ENCODE results near the gene KCNT2. TPM values are rescaled to one million over a fixed set of nuclear protein-coding genes. Genes with fewer than 3 reads are reported as not detected.

KCNT2 gene
- total and polyA plus RNA-seq, 7 donors = 0.64 to 3.1 (median 1.8) TPM

DNA sequence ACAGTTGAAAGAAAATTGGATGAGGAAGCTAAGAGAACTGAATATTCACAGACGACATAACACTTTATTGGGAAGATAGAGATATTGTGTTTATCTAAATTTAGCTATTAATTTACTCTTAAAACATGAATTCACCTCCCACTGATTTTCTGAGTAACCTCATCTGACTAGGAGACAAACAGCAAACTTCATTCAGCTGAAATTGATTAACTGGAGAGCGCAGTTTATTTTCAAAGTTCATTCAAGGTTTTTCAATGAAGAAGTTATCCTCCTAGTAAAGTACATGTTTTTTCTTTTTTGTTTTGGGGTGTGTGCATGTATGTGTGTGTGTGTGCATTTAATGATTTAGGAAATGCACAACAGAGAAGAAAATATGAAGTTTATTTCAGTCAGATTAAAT is 215.0 kb downstream of the KCNT2 start:
- Histone ChIP-seq H3K4me3 (no peak overlapping the region), H3K27me3 (no peaks in the 10 kb centered on the region), H3K4me1 (no peaks in the 10 kb centered on the region), H3K9me3 (no peaks in the 10 kb centered on the region), H3K27ac (no peak overlapping the region), H3K36me3 (no peaks in the 10 kb centered on the region)
- intact Hi-C loops (cut with DNase I) = no loop called here
- DNase-seq = no peak
- 70 to 83% methylated on average over 2 of the region's 2 CpGs for WGBS, 2 donors
- TF ChIP-seq POLR2A (IDR thresholded peaks at IDR 0.05) = no peak
- TF ChIP-seq EP300 (IDR thresholded peaks at IDR 0.05) = no peak
- TF ChIP-seq POLR2AphosphoS5 (IDR thresholded peaks at IDR 0.05) = no peak
- TF ChIP-seq, protein P1, sequence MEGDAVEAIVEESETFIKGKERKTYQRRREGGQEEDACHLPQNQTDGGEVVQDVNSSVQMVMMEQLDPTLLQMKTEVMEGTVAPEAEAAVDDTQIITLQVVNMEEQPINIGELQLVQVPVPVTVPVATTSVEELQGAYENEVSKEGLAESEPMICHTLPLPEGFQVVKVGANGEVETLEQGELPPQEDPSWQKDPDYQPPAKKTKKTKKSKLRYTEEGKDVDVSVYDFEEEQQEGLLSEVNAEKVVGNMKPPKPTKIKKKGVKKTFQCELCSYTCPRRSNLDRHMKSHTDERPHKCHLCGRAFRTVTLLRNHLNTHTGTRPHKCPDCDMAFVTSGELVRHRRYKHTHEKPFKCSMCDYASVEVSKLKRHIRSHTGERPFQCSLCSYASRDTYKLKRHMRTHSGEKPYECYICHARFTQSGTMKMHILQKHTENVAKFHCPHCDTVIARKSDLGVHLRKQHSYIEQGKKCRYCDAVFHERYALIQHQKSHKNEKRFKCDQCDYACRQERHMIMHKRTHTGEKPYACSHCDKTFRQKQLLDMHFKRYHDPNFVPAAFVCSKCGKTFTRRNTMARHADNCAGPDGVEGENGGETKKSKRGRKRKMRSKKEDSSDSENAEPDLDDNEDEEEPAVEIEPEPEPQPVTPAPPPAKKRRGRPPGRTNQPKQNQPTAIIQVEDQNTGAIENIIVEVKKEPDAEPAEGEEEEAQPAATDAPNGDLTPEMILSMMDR (IDR thresholded peaks at IDR 0.05) = no peak

DNA sequence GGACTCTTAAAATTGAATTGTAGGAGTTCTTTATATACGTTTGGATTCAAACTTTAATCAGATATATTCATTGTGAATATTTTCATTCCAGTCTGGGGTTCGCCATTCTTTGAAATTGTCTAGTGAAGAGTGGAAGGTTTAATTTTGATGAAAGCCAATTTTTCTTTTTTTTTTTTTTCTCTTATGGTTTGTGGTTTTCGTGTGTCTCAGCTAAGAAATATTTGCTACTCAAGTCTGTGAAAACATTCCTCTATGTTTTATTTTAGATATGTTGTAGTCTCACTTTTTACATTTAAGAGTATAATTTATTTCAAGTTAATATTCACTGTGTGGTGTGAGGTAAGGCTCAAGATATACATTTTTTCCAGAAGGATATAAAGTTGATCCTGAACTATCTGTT is 220.5 kb downstream of the KCNT2 start:
- Histone ChIP-seq H3K9me3 (no peaks in the 10 kb centered on the region), H3K36me3 (no peaks in the 10 kb centered on the region), H3K27me3 (no peaks in the 10 kb centered on the region), H3K27ac (no peak overlapping the region), H3K4me3 (no peak overlapping the region), H3K4me1 (no peaks in the 10 kb centered on the region)
- TF ChIP-seq POLR2A (IDR thresholded peaks at IDR 0.05) (no peak), EP300 (IDR thresholded peaks at IDR 0.05) (no peak)
- intact Hi-C loops (cut with DNase I) = no loop called here
- DNase-seq = no peak
- 81 to 82% methylated on average over 3 of the region's 3 CpGs for WGBS, 2 donors

DNA sequence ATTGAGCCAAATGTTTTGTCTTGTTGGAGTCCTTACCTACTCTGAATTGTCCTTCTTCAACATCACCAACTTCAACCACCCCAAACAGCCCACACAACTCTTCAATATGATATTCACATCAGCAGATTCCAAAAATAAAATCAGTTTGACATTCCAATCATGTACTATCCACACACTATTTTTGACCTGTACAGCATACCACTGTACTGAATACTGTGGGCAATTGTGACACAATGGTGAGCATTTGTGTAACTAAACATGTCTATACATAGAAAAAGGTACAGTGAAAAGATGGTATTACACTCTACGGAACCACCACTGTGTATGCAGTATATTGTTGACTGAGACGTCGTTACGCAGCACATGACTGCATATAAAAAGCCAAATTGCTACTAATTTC is 223.1 kb downstream of the KCNT2 start:
- no peak for DNase-seq
- no peaks in the 10 kb centered on the region for H3K27me3 ChIP-seq
- no peaks in the 10 kb centered on the region for H3K9me3 ChIP-seq
- no peak overlapping the region for H3K4me3 ChIP-seq
- H3K27ac ChIP-seq = no peak overlapping the region
- no peaks in the 10 kb centered on the region for H3K36me3 ChIP-seq
- TF ChIP-seq POLR2A (IDR thresholded peaks at IDR 0.05) (no peak), POLR2AphosphoS5 (IDR thresholded peaks at IDR 0.05) (no peak), EP300 (IDR thresholded peaks at IDR 0.05) (no peak)
- TF ChIP-seq, protein P1 (IDR thresholded peaks at IDR 0.05) = no peak
- WGBS, 2 donors = 86 to 95% methylated on average over 4 of the region's 4 CpGs
- H3K4me1 ChIP-seq = peaks cover 0 to 8% (median 4%) of the 10 kb centered on the region in 4 donors
- intact Hi-C loops (cut with DNase I) = no loop called here

DNA sequence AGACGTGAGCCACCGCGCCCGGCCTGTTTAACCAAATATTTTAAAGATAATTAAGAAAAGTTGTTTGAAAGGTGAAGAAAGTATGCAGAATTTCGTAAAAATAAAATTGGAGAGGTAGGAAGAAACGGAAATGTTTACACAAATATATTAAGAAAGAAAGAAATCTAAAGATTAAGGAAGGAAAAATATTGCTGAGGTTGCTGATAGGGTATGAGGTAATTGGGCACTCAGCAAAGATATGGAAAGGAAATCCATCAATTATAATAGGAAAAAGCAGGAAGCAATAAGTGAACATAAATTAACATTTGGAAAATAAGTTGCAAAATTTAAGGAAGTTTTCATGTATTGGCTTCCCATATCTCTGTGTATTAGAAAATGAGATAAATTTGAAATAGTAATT is 225.9 kb downstream of the KCNT2 start:
- no peaks in the 10 kb centered on the region for H3K27me3 ChIP-seq
- H3K36me3 ChIP-seq = no peaks in the 10 kb centered on the region
- WGBS, 2 donors = 77 to 87% methylated on average over 6 of the region's 6 CpGs
- DNase-seq = no peak
- TF ChIP-seq POLR2AphosphoS5 (IDR thresholded peaks at IDR 0.05) (no peak), POLR2A (IDR thresholded peaks at IDR 0.05) (no peak), EP300 (IDR thresholded peaks at IDR 0.05) (no peak)
- TF ChIP-seq, protein P1 (IDR thresholded peaks at IDR 0.05) = no peak
- no peak overlapping the region for H3K27ac ChIP-seq
- intact Hi-C loops (cut with DNase I) = no loop called here
- no peaks in the 10 kb centered on the region for H3K9me3 ChIP-seq
- no peak overlapping the region for H3K4me3 ChIP-seq
- H3K4me1 ChIP-seq = peaks cover 0 to 11% (median 5%) of the 10 kb centered on the region in 4 donors

DNA sequence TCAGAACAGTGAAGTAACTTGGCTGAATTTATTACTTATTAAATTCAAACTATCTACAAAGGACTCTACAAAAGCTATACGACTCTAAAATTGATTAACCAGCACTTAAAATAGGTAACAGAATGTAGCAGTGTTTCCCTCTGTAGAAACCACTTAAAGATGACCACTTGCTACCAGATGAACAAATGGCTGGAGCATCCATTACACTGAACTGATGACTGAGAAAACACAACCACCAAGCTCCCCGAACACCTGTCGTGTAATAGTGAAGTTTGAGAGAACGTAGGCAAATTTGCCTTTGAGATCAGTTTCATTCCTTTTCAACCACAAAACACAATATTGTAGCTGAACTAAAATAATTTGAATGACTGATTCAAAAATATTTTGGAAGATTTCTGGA is 226.7 kb downstream of the KCNT2 start:
- no peak for TF ChIP-seq POLR2AphosphoS5 (IDR thresholded peaks at IDR 0.05)
- TF ChIP-seq POLR2A (IDR thresholded peaks at IDR 0.05) = no peak
- TF ChIP-seq EP300 (IDR thresholded peaks at IDR 0.05) = no peak
- TF ChIP-seq, protein P1 (IDR thresholded peaks at IDR 0.05) = no peak
- H3K36me3 ChIP-seq = no peaks in the 10 kb centered on the region
- no peak overlapping the region for H3K27ac ChIP-seq
- H3K9me3 ChIP-seq = no peaks in the 10 kb centered on the region
- intact Hi-C loops (cut with DNase I) = no loop called here
- no peaks in the 10 kb centered on the region for H3K27me3 ChIP-seq
- peaks cover 0 to 11% (median 5%) of the 10 kb centered on the region in 4 donors for H3K4me1 ChIP-seq
- DNase-seq = no peak
- WGBS, 2 donors = 90 to 91% methylated on average over 4 of the region's 4 CpGs
- no peak overlapping the region for H3K4me3 ChIP-seq

Measured in sigmoid colon (tissue), 7 donors.